SU-DHL-6 (cell line): ENCODE results near the gene SOCS7.

Experiments used
- H2AFZ ChIP-seq: fragments of 200-600 bp; sonication (generic); 2 replicates; pipeline ENCODE4 v1.6.1; 2014; ENCODE audit warnings: low read depth, mild to moderate bottlenecking, moderate library complexity, mixed read lengths, antibody characterized with exemption, low read length; ENCODE audit not compliant: severe bottlenecking
- H3F3A ChIP-seq: fragments of 200-600 bp; shearing (Covaris generic); 2 replicates; pipeline ENCODE4 v1.6.0; 2016; ENCODE audit warnings: antibody characterized with exemption, mild to moderate bottlenecking; ENCODE audit not compliant: insufficient read depth
- H3K27ac ChIP-seq: fragments of 200-600 bp; sonication (generic); 2 replicates; pipeline ENCODE4 v1.5.1; 2016; ENCODE audit warnings: low read depth, mild to moderate bottlenecking, low read length, moderate library complexity, mixed read lengths
- H3K27me3 ChIP-seq: fragments of 200-600 bp; sonication (generic), shearing (Covaris generic); 2 replicates; pipeline ENCODE4 v1.6.0; 2014; ENCODE audit warnings: mild to moderate bottlenecking, low read length
- H3K36me3 ChIP-seq: fragments of 200-600 bp; sonication (generic); 2 replicates; pipeline ENCODE4 v1.6.1; 2014; ENCODE audit warnings: mild to moderate bottlenecking, low read length, mixed read lengths
- H3K4me2 ChIP-seq: fragments of 300-600, 200-600 bp; shearing (Covaris generic), sonication (generic); 2 replicates; pipeline ENCODE4 v1.6.0; 2014; ENCODE audit warnings: low read length, low read depth, mild to moderate bottlenecking; ENCODE audit not compliant: poor library complexity, severe bottlenecking
- H3K4me3 ChIP-seq: fragments of 200-600 bp; sonication (generic); 2 replicates; pipeline ENCODE4 v1.5.1; 2014; ENCODE audit warnings: antibody characterized with exemption, low read length, mild to moderate bottlenecking, mixed read lengths; ENCODE audit not compliant: insufficient read depth, poor library complexity, severe bottlenecking
- H3K79me2 ChIP-seq: fragments of 200-600 bp; sonication (generic); 2 replicates; pipeline ENCODE4 v1.6.1; 2014; ENCODE audit warnings: mild to moderate bottlenecking, low read length, moderate library complexity; ENCODE audit not compliant: insufficient read depth
- H3K9ac ChIP-seq: fragments of 200-600 bp; sonication (generic); 2 replicates; pipeline ENCODE4 v1.7.0; 2014; ENCODE audit warnings: mild to moderate bottlenecking, low read length
- H3K9me2 ChIP-seq: fragments of 200-600 bp; sonication (generic); replicated peaks from 2 replicates; pipeline ENCODE4 v1.6.1; 2014; ENCODE audit warnings: low read length; ENCODE audit not compliant: insufficient read depth
- H3K9me3 ChIP-seq: fragments of 200-600 bp; sonication (generic); 2 replicates; pipeline ENCODE4 v1.6.1; 2014; ENCODE audit warnings: low read length, mixed read lengths; ENCODE audit not compliant: insufficient read depth
- H4K20me1 ChIP-seq: fragments of 200-600 bp; sonication (generic); 2 replicates; pipeline ENCODE4 v1.6.1; 2014; ENCODE audit warnings: low read depth, mild to moderate bottlenecking, antibody characterized with exemption, low read length, moderate library complexity, mixed read lengths
- EZH2phosphoT487 ChIP-seq: fragments of 200-600 bp; sonication (generic), shearing (Covaris generic); conservative IDR thresholded peaks from 2 replicates; pipeline ENCODE4 v1.6.1; 2018; ENCODE audit warnings: mild to moderate bottlenecking, antibody characterized with exemption, low read length, moderate library complexity, mixed read lengths
- TF ChIP-seq, protein P1 (sequence below): fragments of 200-600 bp; sonication (generic); IDR thresholded peaks from one replicate; pipeline ENCODE4 v1.5.1; 2017; ENCODE audit warnings: antibody characterized with exemption, mild to moderate bottlenecking, low read length, moderate library complexity; ENCODE audit not compliant: insufficient read depth, poor library complexity, severe bottlenecking

The SOCS7 gene

DNA sequence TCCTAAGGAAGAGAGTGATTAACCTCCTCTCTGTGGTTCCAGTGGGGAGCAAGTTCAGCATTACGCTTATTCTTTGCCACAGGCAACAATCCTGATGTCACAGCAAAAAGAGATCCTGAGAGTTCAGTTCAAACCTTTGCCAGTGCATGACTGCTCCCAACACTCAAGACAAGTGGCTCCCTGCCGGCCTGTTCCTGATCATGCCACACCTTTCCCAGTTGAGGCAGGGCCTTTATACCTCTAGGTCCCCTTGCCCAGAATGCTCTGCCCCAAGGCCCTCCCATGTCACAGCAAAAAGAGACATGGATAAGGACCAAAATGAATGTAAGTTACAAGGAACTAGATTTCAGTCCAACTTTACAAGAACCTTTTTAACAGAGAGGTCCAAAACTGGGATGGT, 45.6 kb downstream of the SOCS7 start:
- Histone ChIP-seq H3K9me3 (no peaks in the 10 kb centered on the region), H3K79me2 (no peaks in the 10 kb centered on the region), H3F3A (no peaks in the 10 kb centered on the region), H3K36me3 (no peaks in the 10 kb centered on the region), H3K9me2 (no peaks in the 10 kb centered on the region), H3K4me3 (no peak overlapping the region), H3K27ac (no peak overlapping the region), H3K27me3 (no peaks in the 10 kb centered on the region), H4K20me1 (no peaks in the 10 kb centered on the region), H3K4me2 (no peak overlapping the region), H2AFZ (no peak overlapping the region), H3K9ac (no peak overlapping the region)
- TF ChIP-seq, protein P1, sequence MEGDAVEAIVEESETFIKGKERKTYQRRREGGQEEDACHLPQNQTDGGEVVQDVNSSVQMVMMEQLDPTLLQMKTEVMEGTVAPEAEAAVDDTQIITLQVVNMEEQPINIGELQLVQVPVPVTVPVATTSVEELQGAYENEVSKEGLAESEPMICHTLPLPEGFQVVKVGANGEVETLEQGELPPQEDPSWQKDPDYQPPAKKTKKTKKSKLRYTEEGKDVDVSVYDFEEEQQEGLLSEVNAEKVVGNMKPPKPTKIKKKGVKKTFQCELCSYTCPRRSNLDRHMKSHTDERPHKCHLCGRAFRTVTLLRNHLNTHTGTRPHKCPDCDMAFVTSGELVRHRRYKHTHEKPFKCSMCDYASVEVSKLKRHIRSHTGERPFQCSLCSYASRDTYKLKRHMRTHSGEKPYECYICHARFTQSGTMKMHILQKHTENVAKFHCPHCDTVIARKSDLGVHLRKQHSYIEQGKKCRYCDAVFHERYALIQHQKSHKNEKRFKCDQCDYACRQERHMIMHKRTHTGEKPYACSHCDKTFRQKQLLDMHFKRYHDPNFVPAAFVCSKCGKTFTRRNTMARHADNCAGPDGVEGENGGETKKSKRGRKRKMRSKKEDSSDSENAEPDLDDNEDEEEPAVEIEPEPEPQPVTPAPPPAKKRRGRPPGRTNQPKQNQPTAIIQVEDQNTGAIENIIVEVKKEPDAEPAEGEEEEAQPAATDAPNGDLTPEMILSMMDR: no peak
- TF ChIP-seq EZH2phosphoT487: no peak

DNA sequence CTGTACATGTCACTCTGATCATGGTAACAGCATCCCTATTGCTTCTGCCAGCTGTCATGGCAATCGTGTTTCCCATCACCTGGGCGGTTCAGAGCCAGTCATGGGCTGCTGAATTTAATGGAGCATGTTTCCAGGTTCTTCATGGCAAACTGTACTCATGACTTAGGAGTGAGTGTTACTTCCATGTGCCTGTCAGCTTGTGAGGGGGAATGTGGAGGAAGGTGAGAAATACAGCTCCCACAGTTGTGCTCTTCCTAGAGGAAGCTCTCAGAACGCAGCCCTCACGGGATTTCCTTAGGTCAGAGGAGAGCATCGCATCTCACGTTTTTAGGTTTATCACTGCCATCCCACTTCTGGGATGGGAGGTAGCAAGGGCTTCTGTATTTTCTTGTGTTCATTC, 48.6 kb downstream of the SOCS7 start:
- no peak overlapping the region for H3K9ac ChIP-seq
- no peak overlapping the region for H3K4me3 ChIP-seq
- no peaks in the 10 kb centered on the region for H3F3A ChIP-seq
- H3K27me3 ChIP-seq: no peaks in the 10 kb centered on the region
- H3K9me2 ChIP-seq: no peaks in the 10 kb centered on the region
- no peak overlapping the region for H2AFZ ChIP-seq
- H3K36me3 ChIP-seq: no peaks in the 10 kb centered on the region
- H3K79me2 ChIP-seq: no peaks in the 10 kb centered on the region
- H3K4me2 ChIP-seq: no peak overlapping the region
- no peak overlapping the region for H3K27ac ChIP-seq
- H3K9me3 ChIP-seq: no peaks in the 10 kb centered on the region
- no peaks in the 10 kb centered on the region for H4K20me1 ChIP-seq
- TF ChIP-seq, protein P1: no peak
- no peak for TF ChIP-seq EZH2phosphoT487

DNA sequence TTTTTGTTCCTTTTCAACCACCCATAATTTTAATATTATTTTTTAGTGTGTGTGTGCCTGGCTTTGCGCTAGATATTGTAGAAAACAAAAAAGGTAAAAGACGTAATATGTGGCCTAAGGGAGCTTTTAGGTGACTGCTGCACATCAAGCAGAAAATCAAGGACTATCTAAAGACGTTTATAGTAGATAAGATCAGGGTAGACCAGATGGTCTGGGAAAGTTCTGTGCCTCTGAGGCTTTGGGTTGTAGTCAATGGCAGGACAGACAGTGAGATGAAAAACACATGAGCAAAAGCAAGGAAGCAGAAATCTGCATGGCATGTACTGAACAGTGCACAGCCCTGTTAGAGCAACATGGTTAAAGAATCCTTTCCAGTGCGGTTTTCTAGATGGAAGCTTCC, 49.8 kb downstream of the SOCS7 start:
- no peak overlapping the region for H3K4me3 ChIP-seq
- H4K20me1 ChIP-seq: no peaks in the 10 kb centered on the region
- no peaks in the 10 kb centered on the region for H3K27me3 ChIP-seq
- TF ChIP-seq EZH2phosphoT487: no peak
- TF ChIP-seq, protein P1: no peak
- H3K9ac ChIP-seq: no peak overlapping the region
- no peak overlapping the region for H2AFZ ChIP-seq
- no peaks in the 10 kb centered on the region for H3K36me3 ChIP-seq
- H3K4me2 ChIP-seq: no peak overlapping the region
- no peaks in the 10 kb centered on the region for H3K9me3 ChIP-seq
- H3K9me2 ChIP-seq: no peaks in the 10 kb centered on the region
- H3K27ac ChIP-seq: no peak overlapping the region
- no peaks in the 10 kb centered on the region for H3F3A ChIP-seq
- H3K79me2 ChIP-seq: no peaks in the 10 kb centered on the region

DNA sequence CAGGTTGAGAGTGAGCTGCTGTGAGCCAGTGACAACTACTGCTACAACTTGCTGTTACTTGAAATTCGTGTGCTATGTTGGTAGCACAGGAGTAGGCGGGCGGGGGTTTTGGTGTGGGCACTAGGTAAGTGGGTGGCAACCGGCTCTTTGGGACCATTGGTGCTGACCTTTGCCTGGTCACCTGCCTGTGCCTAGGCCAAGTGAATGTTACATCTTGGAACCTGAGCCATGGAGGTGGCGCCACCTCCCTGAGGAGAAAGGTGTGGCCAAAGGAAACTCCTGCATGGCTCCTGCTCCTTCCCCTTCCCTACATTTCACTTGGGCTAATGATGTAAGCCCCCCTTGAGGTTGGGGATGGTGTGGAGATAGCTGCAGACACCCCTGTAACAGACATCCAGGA, 51.3 kb downstream of the SOCS7 start:
- H3K9me2 ChIP-seq: no peaks in the 10 kb centered on the region
- TF ChIP-seq, protein P1: no peak
- TF ChIP-seq EZH2phosphoT487: no peak
- no peaks in the 10 kb centered on the region for H3K27me3 ChIP-seq
- no peaks in the 10 kb centered on the region for H3K79me2 ChIP-seq
- H3K9me3 ChIP-seq: no peaks in the 10 kb centered on the region
- H3K9ac ChIP-seq: no peak overlapping the region
- no peak overlapping the region for H2AFZ ChIP-seq
- H4K20me1 ChIP-seq: no peaks in the 10 kb centered on the region
- no peak overlapping the region for H3K4me2 ChIP-seq
- H3K4me3 ChIP-seq: no peak overlapping the region
- H3K36me3 ChIP-seq: no peaks in the 10 kb centered on the region
- H3K27ac ChIP-seq: no peak overlapping the region
- no peaks in the 10 kb centered on the region for H3F3A ChIP-seq
